ENCODE measurements around the gene SMIM20. TPM values are rescaled to one million over a fixed set of nuclear protein-coding genes. Genes with fewer than 3 reads are reported as not detected.

The SMIM20 gene
- total RNA-seq: 26.3 and 27.4 TPM in 2 replicates

GRCh38 chr4:25913851-25914669 is at the start of gene SMIM20:
Gene SMIM20, plus strand, starts transcription at chr4:25914220. Its CDS starts 94 bp downstream, at chr4:25914314.

Other genes starting within 250 kb of the SMIM20 start
- gene SEL1L3, start 51.2 kb upstream of the SMIM20 start, total RNA-seq: 75.7 and 138 TPM in 2 replicates